Liver (tissue), 9 donors: ENCODE results near the gene TCERG1. TPM values are rescaled to one million over a fixed set of nuclear protein-coding genes. Genes with fewer than 3 reads are reported as not detected.

ENCODE experiments used
- DNase-seq: peaks from one replicate; pipeline ENCODE4 v3.0.0-alpha.2; 2017; ENCODE audit warnings: low spot score
- H3K27ac ChIP-seq, 2 donors: one replicate each; pipeline ENCODE4 v1.7.0; 2013; ENCODE audit warnings: inconsistent platforms in 2 of 2, low read length in 2 of 2, control low read depth in 1 of 2, low read depth in 1 of 2, mild to moderate bottlenecking in 1 of 2
- H3K27me3 ChIP-seq, 4 donors: one replicate each; pipeline versions ENCODE4 v1.6.1 to v1.7.0; 2013; ENCODE audit warnings: low read length in 3 of 4, inconsistent platforms in 1 of 4, mild to moderate bottlenecking in 1 of 4, moderate library complexity in 1 of 4; ENCODE audit not compliant: control insufficient read depth in 4 of 4, insufficient read depth in 4 of 4
- H3K36me3 ChIP-seq, 4 donors: one replicate each; pipeline versions ENCODE4 v1.6.1 to v1.7.0; 2013; ENCODE audit warnings: low read length in 3 of 4, mild to moderate bottlenecking in 3 of 4, low read depth in 1 of 4, moderate library complexity in 1 of 4; ENCODE audit not compliant: control insufficient read depth in 4 of 4, insufficient read depth in 3 of 4
- H3K4me1 ChIP-seq, 4 donors: one replicate each; pipeline versions ENCODE4 v1.6.1 to v1.7.0; 2013; ENCODE audit warnings: low read length in 3 of 4, mild to moderate bottlenecking in 3 of 4, moderate library complexity in 1 of 4; ENCODE audit not compliant: control insufficient read depth in 4 of 4, insufficient read depth in 4 of 4
- H3K4me3 ChIP-seq, 3 donors: one replicate each; pipeline versions ENCODE4 v1.6.1 to v1.7.0; 2013; ENCODE audit warnings: low read length in 3 of 3, control low read depth in 1 of 3, low read depth in 1 of 3, mild to moderate bottlenecking in 1 of 3
- H3K9ac ChIP-seq, 2 donors: one replicate each; pipeline ENCODE4 v1.7.0; 2013; ENCODE audit warnings: low read length in 2 of 2, mild to moderate bottlenecking in 2 of 2, moderate library complexity in 2 of 2, control low read depth in 1 of 2, low read depth in 1 of 2
- H3K9me3 ChIP-seq, 4 donors: one replicate each; pipeline versions ENCODE4 v1.6.1 to v1.7.0; 2013; ENCODE audit warnings: low read length in 3 of 4; ENCODE audit not compliant: control insufficient read depth in 4 of 4
- ATF3 ChIP-seq: IDR thresholded peaks from 2 replicates; pipeline ENCODE4 v1.6.1; 2016; ENCODE audit warnings: antibody characterized with exemption
- CTCF ChIP-seq: fragments of 150-350 bp; IDR thresholded peaks from 2 replicates; pipeline ENCODE4 v1.5.1; 2017; ENCODE audit warnings: improper control_type of control experiment, low read depth, low read length; ENCODE audit not compliant: missing input control
- EGR1 ChIP-seq, 2 donors: IDR thresholded peaks; 2 replicates each; pipeline ENCODE4 v1.6.1; 2016 to 2018; ENCODE audit warnings: antibody characterized with exemption in 2 of 2, low read depth in 2 of 2
- FOXA1 ChIP-seq: IDR thresholded peaks from 2 replicates; pipeline ENCODE4 v1.6.1; 2016; ENCODE audit warnings: antibody characterized with exemption
- FOXA2 ChIP-seq: IDR thresholded peaks from 2 replicates; pipeline ENCODE4 v1.6.1; 2016; ENCODE audit warnings: antibody characterized with exemption
- GABPA ChIP-seq, 2 donors: IDR thresholded peaks in 1 of 2; conservative IDR thresholded peaks in 1 of 2; 2 replicates each; pipeline ENCODE4 v1.6.1; 2016; ENCODE audit warnings: antibody characterized with exemption in 2 of 2, mild to moderate bottlenecking in 1 of 2, moderate library complexity in 1 of 2
- HNF4A ChIP-seq, 2 donors: conservative IDR thresholded peaks; 2 replicates each; pipeline ENCODE4 v1.6.1; 2016; ENCODE audit warnings: antibody characterized with exemption in 2 of 2, mild to moderate bottlenecking in 2 of 2
- HNF4G ChIP-seq: IDR thresholded peaks from 2 replicates; pipeline ENCODE4 v1.6.1; 2016; ENCODE audit warnings: antibody characterized with exemption
- JUND ChIP-seq, 2 donors: IDR thresholded peaks; 2 replicates each; pipeline ENCODE4 v1.6.1; 2016; ENCODE audit warnings: antibody characterized with exemption in 2 of 2
- MAX ChIP-seq: IDR thresholded peaks from 2 replicates; pipeline ENCODE4 v1.6.1; 2016; ENCODE audit warnings: antibody characterized with exemption
- NR2F2 ChIP-seq: IDR thresholded peaks from 2 replicates; pipeline ENCODE4 v1.6.1; 2016; ENCODE audit warnings: antibody characterized with exemption
- RAD21 ChIP-seq, 2 donors: IDR thresholded peaks; 2 replicates each; pipeline ENCODE4 v1.6.1; 2016; ENCODE audit warnings: antibody characterized with exemption in 2 of 2, mild to moderate bottlenecking in 2 of 2
- REST ChIP-seq: IDR thresholded peaks from 2 replicates; pipeline ENCODE4 v1.6.1; 2016; ENCODE audit warnings: antibody characterized with exemption, mild to moderate bottlenecking
- RXRA ChIP-seq, 2 donors: IDR thresholded peaks; 2 replicates each; pipeline ENCODE4 v1.6.1; 2017 to 2018; ENCODE audit warnings: antibody characterized with exemption in 2 of 2, mild to moderate bottlenecking in 1 of 2
- SP1 ChIP-seq: IDR thresholded peaks from 2 replicates; pipeline ENCODE4 v1.6.1; 2018; ENCODE audit warnings: antibody characterized with exemption, mild to moderate bottlenecking
- TAF1 ChIP-seq: conservative IDR thresholded peaks from 2 replicates; pipeline ENCODE4 v1.6.1; 2016; ENCODE audit warnings: antibody characterized with exemption, mild to moderate bottlenecking
- YY1 ChIP-seq: IDR thresholded peaks from 2 replicates; pipeline ENCODE4 v1.6.1; 2016; ENCODE audit warnings: antibody characterized with exemption, mild to moderate bottlenecking
- ZBTB33 ChIP-seq: IDR thresholded peaks from 2 replicates; pipeline ENCODE4 v1.6.1; 2016; ENCODE audit warnings: antibody characterized with exemption
- WGBS: extraction: QIAGEN DNeasy Blood & Tissue Kit; methylation state at CpG from one replicate; pipeline ENCODE4 v1.1.7; 2013; 5-methylcytosine and 5-hydroxymethylcytosine counted together
- polyA plus RNA-seq, 2 donors: library from polyadenylated mRNA; stranded (reverse) in 1 of 2; unstranded in 1 of 2; fragments of 200-250 nt in 1 of 2; fragments of >200 nt in 1 of 2; fragmentation: Nextera tagmentation in 1 of 2; extraction: Ambion mirVana in 1 of 2; gene quantifications; one replicate each; pipeline versions ENCODE4 v1.2.1 to v1.2.3, GENCODE V29; 2013 to 2015
- total RNA-seq, 2 donors: library from RNA; depleted of rRNA; stranded (reverse); fragments of >200 nt; gene quantifications; one replicate each; pipeline ENCODE4 v1.2.3, GENCODE V29; 2014
- donor health status: healthy.
- donor health status: healthy.
- donor health status: healthy.
- donor health status: healthy.
- donor health status: healthy.

TCERG1 gene
- total and polyA plus RNA-seq, 4 donors = 7.8 to 26.6 (median 16.0) TPM

GRCh38 chr5:146451411-146451810 is 4.3 kb downstream of the TCERG1 start (continued):
- TF ChIP-seq REST = no peak

- Histone ChIP-seq H3K9ac (no peak overlapping the region), H3K4me3 (no peak overlapping the region), H3K36me3 (peaks cover 7 to 46% (median 33%) of the 10 kb centered on the region in 4 donors), H3K27ac (no peak overlapping the region), H3K4me1 (no peaks in the 10 kb centered on the region), H3K9me3 (no peaks in the 10 kb centered on the region), H3K27me3 (no peaks in the 10 kb centered on the region)
- DNase-seq = no peak
- TF ChIP-seq NR2F2 (no peak), YY1 (no peak), RAD21 (IDR thresholded peaks at IDR 0.05) (no peak), GABPA (IDR thresholded peaks at IDR 0.05 in 1 of 2, conservative IDR thresholded peaks at IDR 0.05 in 1 of 2) (no peak), HNF4A (conservative IDR thresholded peaks at IDR 0.05) (no peak), EGR1 (IDR thresholded peaks at IDR 0.05; ENCODE audit: low read depth in 2 of 2) (no peak), SP1 (no peak), ZBTB33 (no peak), RXRA (IDR thresholded peaks at IDR 0.05) (no peak), HNF4G (no peak), JUND (IDR thresholded peaks at IDR 0.05) (no peak), TAF1 (no peak), FOXA1 (no peak), FOXA2 (no peak), MAX (no peak), ATF3 (no peak), CTCF (no peak), REST (no peak)
- 82% methylated on average over 2 of the region's 2 CpGs for WGBS
Observed at GRCh38 chr5:146457431-146457830, 10.3 kb downstream of the TCERG1 start.
